Fibroblast of peridontal ligament (primary cell): ENCODE data around the gene KCNJ9.
A peak's percentile ranks its signal among the peaks of the same experiment; 100 is the strongest.

Experiments used
- DNase-seq: peaks from one replicate; pipeline ENCODE4 v3.0.0-alpha.2; 2010; ENCODE audit errors: extremely low read depth

The KCNJ9 gene

GRCh38 chr1:160066829-160067745 is 14.3 kb upstream of the KCNJ9 start:
- no peak for DNase-seq

- no peak for DNase-seq
Observed at GRCh38 chr1:160068225-160068624, 13.1 kb upstream of the KCNJ9 start.

- no peak for DNase-seq
Observed at GRCh38 chr1:160069460-160070231, 11.7 kb upstream of the KCNJ9 start, which contains the start of gene KCNJ10. Gene KCNJ10, minus strand, starts transcription at chr1:160070160. Its CDS starts 27,628 bp downstream, at chr1:160042532.

- peak; percentile 26 for DNase-seq
Observed at GRCh38 chr1:160070243-160071163, 10.8 kb upstream of the KCNJ9 start.

- DNase-seq: no peak
Observed at GRCh38 chr1:160071289-160071688, 10.0 kb upstream of the KCNJ9 start.

- DNase-seq: no peak
Observed at GRCh38 chr1:160074865-160075264, 6.5 kb upstream of the KCNJ9 start.

GRCh38 chr1:160075836-160076235 is 5.5 kb upstream of the KCNJ9 start:
- no peak for DNase-seq

- no peak for DNase-seq
Observed at GRCh38 chr1:160076295-160076694, 5.0 kb upstream of the KCNJ9 start.

GRCh38 chr1:160077486-160077885 is 3.9 kb upstream of the KCNJ9 start:
- DNase-seq: no peak

- no peak for DNase-seq
Observed at GRCh38 chr1:160078512-160079195, 2.7 kb upstream of the KCNJ9 start.

GRCh38 chr1:160079448-160079847 is 1.9 kb upstream of the KCNJ9 start:
- DNase-seq: no peak

- no peak for DNase-seq
Observed at GRCh38 chr1:160080381-160081100, 797 bp upstream of the KCNJ9 start.

GRCh38 chr1:160082487-160082886 is 1.1 kb downstream of the KCNJ9 start:
- DNase-seq: no peak

- DNase-seq: no peak
Observed at GRCh38 chr1:160082926-160083325, 1.6 kb downstream of the KCNJ9 start.

- no peak for DNase-seq
Observed at GRCh38 chr1:160083968-160084770, 2.8 kb downstream of the KCNJ9 start.

GRCh38 chr1:160084771-160085321 is 3.5 kb downstream of the KCNJ9 start:
- DNase-seq: no peak

- DNase-seq: peak; percentile 64
Observed at GRCh38 chr1:160085686-160086455, 4.5 kb downstream of the KCNJ9 start.

GRCh38 chr1:160086456-160086892 is 5.1 kb downstream of the KCNJ9 start:
- DNase-seq: peak; percentile 14
